NCI-H2196 (cell line): ENCODE measurements around the gene PRTFDC1.

Source experiments
- DNase-seq: peaks from one replicate; lab custom pipeline; 2025; ENCODE audit not compliant: unreplicated experiment; lab: John Stamatoyannopoulos, UW

The PRTFDC1 gene

GRCh38 chr10:24908793-24909423, 43.5 kb downstream of the PRTFDC1 start:
- no peak for DNase-seq

GRCh38 chr10:24907956-24908355, 44.5 kb downstream of the PRTFDC1 start:
- DNase-seq: no peak

- DNase-seq: no peak
Measured at GRCh38 chr10:24906372-24906771, 46.0 kb downstream of the PRTFDC1 start.

- DNase-seq: no peak
Measured at GRCh38 chr10:24904824-24905223, 47.6 kb downstream of the PRTFDC1 start.

GRCh38 chr10:24902400-24902728, 50.0 kb downstream of the PRTFDC1 start:
- no peak for DNase-seq

GRCh38 chr10:24901686-24902399, 50.6 kb downstream of the PRTFDC1 start:
- DNase-seq: no peak

GRCh38 chr10:24900888-24901685, 51.3 kb downstream of the PRTFDC1 start:
- DNase-seq: no peak

- DNase-seq: no peak
Measured at GRCh38 chr10:24899571-24899970, 52.8 kb downstream of the PRTFDC1 start.

GRCh38 chr10:24898501-24898900, 53.9 kb downstream of the PRTFDC1 start:
- no peak for DNase-seq

- no peak for DNase-seq
Measured at GRCh38 chr10:24897326-24897926, 55.0 kb downstream of the PRTFDC1 start.

GRCh38 chr10:24894728-24895127, 57.7 kb downstream of the PRTFDC1 start:
- DNase-seq: no peak

GRCh38 chr10:24894309-24894708, 58.1 kb downstream of the PRTFDC1 start:
- DNase-seq: no peak

- no peak for DNase-seq
Measured at GRCh38 chr10:24893127-24893526, 59.3 kb downstream of the PRTFDC1 start.

- no peak for DNase-seq
Measured at GRCh38 chr10:24891823-24892222, 60.6 kb downstream of the PRTFDC1 start.

- no peak for DNase-seq
Measured at GRCh38 chr10:24889639-24890038, 62.8 kb downstream of the PRTFDC1 start.

- no peak for DNase-seq
Measured at GRCh38 chr10:24887855-24888231, 64.6 kb downstream of the PRTFDC1 start.

GRCh38 chr10:24886290-24886680, 66.1 kb downstream of the PRTFDC1 start:
- no peak for DNase-seq

GRCh38 chr10:24885551-24886289, 66.7 kb downstream of the PRTFDC1 start:
- no peak for DNase-seq

- DNase-seq: no peak
Measured at GRCh38 chr10:24884793-24885192, 67.6 kb downstream of the PRTFDC1 start.

- DNase-seq: no peak
Measured at GRCh38 chr10:24884316-24884715, 68.1 kb downstream of the PRTFDC1 start.

GRCh38 chr10:24883176-24883575, 69.2 kb downstream of the PRTFDC1 start:
- DNase-seq: no peak
